GM18505 (cell line): Measurements from ENCODE around the gene AKAIN1.

ENCODE experiments used
- ATAC-seq: cut with Tn5 transposase; IDR thresholded peaks from one replicate; pipeline ENCODE4 v1.9.1; 2021; ENCODE audit not compliant: unreplicated experiment
- POLR2A ChIP-seq: IDR thresholded peaks from 4 replicates; pipeline ENCODE4 v1.6.1; 2011; ENCODE audit warnings: borderline replicate concordance; ENCODE audit not compliant: insufficient read depth, insufficient read length; ENCODE audit errors: extremely low read depth

Gene AKAIN1, protein sequence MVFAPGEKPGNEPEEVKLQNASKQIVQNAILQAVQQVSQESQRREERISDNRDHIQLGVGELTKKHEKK

GRCh38 chr18:5197032-5197434 lies at the start of gene AKAIN1:
TSS of gene AKAIN1 (minus strand) at chr18:5197257. CDS start at chr18:5197053, 204 bp downstream.
- TF ChIP-seq POLR2A = no peak
- no peak for ATAC-seq

GRCh38 chr18:5244941-5245340 lies 47.9 kb upstream of the AKAIN1 start:
- TF ChIP-seq POLR2A = no peak

GRCh38 chr18:5239447-5239846 lies 42.4 kb upstream of the AKAIN1 start:
- TF ChIP-seq POLR2A = no peak
- ATAC-seq = no peak

More at GRCh38 chr18:5244941-5245340, 47.9 kb upstream of the AKAIN1 start:
- ATAC-seq = no peak

- no peak for TF ChIP-seq POLR2A
- ATAC-seq = peak; percentile 46
Measured at GRCh38 chr18:5238371-5238976, 41.4 kb upstream of the AKAIN1 start.

DNA sequence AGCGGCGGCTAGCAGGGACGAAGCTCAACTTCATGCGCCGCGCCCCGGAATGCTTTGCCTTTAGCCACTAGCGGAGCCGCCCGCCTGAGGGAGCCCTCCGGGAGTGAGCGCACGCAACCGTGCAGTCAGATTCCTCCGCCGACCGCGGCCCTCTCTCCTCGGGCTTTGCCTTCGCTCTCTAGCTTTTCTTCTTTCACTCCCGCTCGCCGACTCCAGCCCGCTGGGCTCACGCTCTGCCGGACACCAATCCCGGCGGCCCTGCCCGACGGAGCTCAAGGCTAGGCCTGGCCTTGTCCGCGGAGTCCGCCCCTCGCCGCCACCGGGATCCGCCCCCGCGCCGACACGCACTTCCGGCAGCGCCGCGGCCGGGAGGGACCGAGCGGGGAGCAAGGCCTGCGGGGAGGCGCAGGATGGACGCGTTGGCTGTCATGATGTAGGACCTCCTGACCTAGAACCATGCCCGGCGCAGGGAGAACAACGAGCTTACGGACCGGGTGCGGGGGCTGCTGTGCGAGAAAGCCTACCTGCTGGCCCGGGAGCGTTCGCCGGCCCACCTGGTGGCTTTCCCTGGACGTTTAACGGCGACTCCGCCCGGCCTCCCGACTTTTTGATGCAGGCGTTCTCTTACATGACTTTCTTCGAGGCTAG lies 40.8 kb upstream of the AKAIN1 start:
- TF ChIP-seq POLR2A = peak; percentile 82
- peak; percentile 95 for ATAC-seq

GRCh38 chr18:5237083-5237722 lies 40.1 kb upstream of the AKAIN1 start:
- TF ChIP-seq POLR2A = no peak
- peak; percentile 29 for ATAC-seq

DNA sequence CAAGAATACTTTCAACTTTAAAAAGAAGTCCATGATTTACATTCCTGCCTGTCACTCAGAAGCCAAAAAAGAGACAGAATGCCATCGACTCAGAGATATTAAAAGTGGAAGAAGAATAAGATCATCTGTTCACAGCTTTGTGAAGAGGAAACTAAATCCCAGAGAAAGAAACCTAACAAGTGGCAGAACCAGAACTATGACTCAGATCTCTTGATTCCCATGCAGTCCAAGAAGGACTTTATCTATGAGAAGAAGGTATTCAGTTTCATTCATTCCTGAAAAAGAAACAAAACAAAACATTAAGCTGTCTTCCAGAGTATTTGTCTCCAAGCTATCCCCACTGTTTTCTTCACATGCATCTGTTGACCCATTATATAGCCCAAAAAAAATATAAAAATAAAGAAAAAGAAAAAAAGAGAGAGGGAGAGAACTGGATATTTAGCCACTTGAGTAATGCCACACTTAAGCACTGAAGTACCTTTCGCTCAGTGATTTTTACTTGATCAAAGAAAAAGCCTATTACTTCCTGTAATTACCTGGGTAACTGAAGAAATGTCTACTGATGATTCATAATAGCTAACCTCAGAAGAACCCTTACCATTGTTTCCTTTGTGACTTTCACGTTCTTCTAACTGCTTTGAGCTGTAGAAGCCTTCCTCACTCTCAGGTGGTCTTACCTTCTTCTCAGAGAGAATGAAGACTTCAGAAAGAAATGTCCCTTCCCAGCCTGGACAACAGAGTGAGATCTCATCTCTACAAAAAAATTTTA lies 17.7 kb upstream of the AKAIN1 start:
- no peak for ATAC-seq
- TF ChIP-seq POLR2A = no peak

- TF ChIP-seq POLR2A = no peak
- no peak for ATAC-seq
Measured at GRCh38 chr18:5207471-5208150, 10.6 kb upstream of the AKAIN1 start.

DNA sequence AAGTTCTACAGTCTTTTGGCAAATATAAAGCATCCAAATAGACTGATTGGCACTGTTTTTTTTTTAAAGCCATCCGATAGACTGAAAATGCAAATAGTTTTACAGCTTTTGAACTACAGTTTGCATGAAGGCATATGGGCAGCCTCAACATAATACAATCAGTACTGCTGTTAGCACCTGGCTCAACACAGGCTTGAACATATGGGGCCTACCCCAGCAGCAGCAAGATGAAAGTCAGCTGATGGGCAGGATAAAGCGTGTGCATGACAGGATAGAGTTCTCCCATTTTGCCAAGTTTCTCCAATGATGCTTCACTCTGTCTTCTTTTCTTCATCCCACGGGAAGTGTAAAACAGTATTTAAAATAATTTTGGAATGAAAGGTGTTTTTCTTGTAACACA lies 1.3 kb upstream of the AKAIN1 start:
- TF ChIP-seq POLR2A = no peak
- no peak for ATAC-seq

DNA sequence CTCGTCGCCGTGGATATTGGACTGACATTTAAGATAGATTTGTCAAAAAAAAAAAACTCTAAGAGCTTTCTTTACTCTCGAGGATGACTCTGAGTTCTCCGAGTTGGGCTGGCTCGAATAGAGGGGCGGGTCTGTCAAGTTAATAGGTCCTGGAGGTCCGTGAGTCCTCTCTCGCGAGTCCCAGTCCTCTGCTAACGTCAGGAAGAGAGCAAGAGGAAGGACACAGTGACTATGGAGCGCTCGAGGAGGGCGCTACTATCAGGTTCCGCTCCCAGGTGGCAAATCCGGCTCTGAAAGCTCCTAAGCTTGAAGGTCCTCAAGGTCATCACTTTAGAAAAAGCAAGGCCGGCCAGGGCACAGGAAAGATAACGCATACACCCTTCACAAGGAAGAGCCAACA lies 404 bp upstream of the AKAIN1 start:
- ATAC-seq = no peak
- no peak for TF ChIP-seq POLR2A

GRCh38 chr18:5196253-5197031 lies 615 bp downstream of the AKAIN1 start:
- no peak for ATAC-seq
- TF ChIP-seq POLR2A = no peak

DNA sequence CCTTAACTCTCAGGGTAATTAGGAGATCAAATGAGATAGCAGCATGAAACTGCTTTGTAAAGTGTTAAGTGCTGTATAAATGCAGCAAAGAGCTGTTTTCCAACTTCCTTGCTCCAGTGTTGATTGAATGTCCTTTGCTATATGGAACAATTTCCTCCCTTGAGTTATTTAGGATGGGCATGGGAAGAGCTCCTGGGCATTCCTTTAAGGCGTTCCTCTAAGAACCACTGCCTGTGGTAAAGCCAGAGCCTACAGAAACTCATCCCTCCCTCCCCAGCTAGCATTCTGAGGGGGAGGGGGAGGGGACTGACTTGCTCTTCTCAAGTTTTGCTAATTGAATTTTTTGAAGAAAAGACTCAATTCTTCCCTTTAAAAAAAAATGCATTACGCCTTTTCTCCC lies 1.4 kb downstream of the AKAIN1 start:
- no peak for ATAC-seq
- no peak for TF ChIP-seq POLR2A
